Measurements from ENCODE around the gene DFFB.

Gene DFFB

GRCh38 chr1:3869751-3870301 lies 12.6 kb downstream of the DFFB start:
- no peak for DNase-seq (ENCODE audit: low read depth in 2 of 2, low spot score in 1 of 2)

- no peak for DNase-seq (ENCODE audit: low read depth in 2 of 2, low spot score in 1 of 2)
Observed at GRCh38 chr1:3871451-3871805, 14.2 kb downstream of the DFFB start.

- no peak for DNase-seq (ENCODE audit: low read depth in 2 of 2, low spot score in 1 of 2)
Observed at GRCh38 chr1:3872546-3872945, 15.3 kb downstream of the DFFB start.

GRCh38 chr1:3874736-3875135 lies 17.5 kb downstream of the DFFB start:
- DNase-seq (ENCODE audit: low read depth in 2 of 2, low spot score in 1 of 2): no peak

GRCh38 chr1:3876716-3877115 lies 19.4 kb downstream of the DFFB start:
- DNase-seq (ENCODE audit: low read depth in 2 of 2, low spot score in 1 of 2): no peak

GRCh38 chr1:3879099-3879498 lies 21.8 kb downstream of the DFFB start:
- DNase-seq (ENCODE audit: low read depth in 2 of 2, low spot score in 1 of 2): no peak

GRCh38 chr1:3879787-3880428 lies 22.6 kb downstream of the DFFB start:
- DNase-seq (ENCODE audit: low read depth in 2 of 2, low spot score in 1 of 2): no peak

GRCh38 chr1:3880429-3881192 lies 23.3 kb downstream of the DFFB start:
- DNase-seq (ENCODE audit: low read depth in 2 of 2, low spot score in 1 of 2): no peak

GRCh38 chr1:3881193-3881480 lies 23.9 kb downstream of the DFFB start:
- DNase-seq (ENCODE audit: low read depth in 2 of 2, low spot score in 1 of 2): no peak

- DNase-seq (ENCODE audit: low read depth in 2 of 2, low spot score in 1 of 2): no peak
Observed at GRCh38 chr1:3883194-3883925, 26.1 kb downstream of the DFFB start.

GRCh38 chr1:3884966-3885365 lies 27.7 kb downstream of the DFFB start:
- DNase-seq (ENCODE audit: low read depth in 2 of 2, low spot score in 1 of 2): no peak

- DNase-seq (ENCODE audit: low read depth in 2 of 2, low spot score in 1 of 2): no peak
Observed at GRCh38 chr1:3885611-3886010, 28.3 kb downstream of the DFFB start.

GRCh38 chr1:3886106-3886670 lies 28.9 kb downstream of the DFFB start:
- DNase-seq (ENCODE audit: low read depth in 2 of 2, low spot score in 1 of 2): no peak

GRCh38 chr1:3886691-3887090 lies 29.4 kb downstream of the DFFB start:
- DNase-seq (ENCODE audit: low read depth in 2 of 2, low spot score in 1 of 2): no peak

GRCh38 chr1:3888301-3888700 lies 31.0 kb downstream of the DFFB start:
- DNase-seq (ENCODE audit: low read depth in 2 of 2, low spot score in 1 of 2): no peak

GRCh38 chr1:3889936-3890335 lies 32.7 kb downstream of the DFFB start:
- no peak for DNase-seq (ENCODE audit: low read depth in 2 of 2, low spot score in 1 of 2)

- no peak for DNase-seq (ENCODE audit: low read depth in 2 of 2, low spot score in 1 of 2)
Observed at GRCh38 chr1:3890389-3891328, 33.4 kb downstream of the DFFB start.

GRCh38 chr1:3891329-3891865 lies 34.1 kb downstream of the DFFB start:
- no peak for DNase-seq (ENCODE audit: low read depth in 2 of 2, low spot score in 1 of 2)

GRCh38 chr1:3892748-3893147 lies 35.5 kb downstream of the DFFB start:
- DNase-seq (ENCODE audit: low read depth in 2 of 2, low spot score in 1 of 2): no peak

- no peak for DNase-seq (ENCODE audit: low read depth in 2 of 2, low spot score in 1 of 2)
Observed at GRCh38 chr1:3893190-3893589, 35.9 kb downstream of the DFFB start.
